Common myeloid progenitor, CD34-positive (primary cell): Measurements from ENCODE around the gene CAMK1D.

Experiments
- CTCF ChIA-PET: fragments of 350-600 bp; sonication (Branson Sonifier 250); formaldehyde crosslinking; loops from one replicate; lab custom pipeline; 2021; ENCODE audit warnings: antibody characterized with exemption; lab: Charles Lee
- POLR2A ChIA-PET: fragments of 350-600 bp; sonication (Branson Sonifier 250); formaldehyde crosslinking; loops from one replicate; lab custom pipeline; 2021; ENCODE audit warnings: antibody characterized with exemption; lab: Charles Lee
- DNase-seq, 3 donors: peaks; one replicate each; pipeline versions ENCODE4 v3.0.0 to v3.0.0-alpha.2; 2013
- H3K27ac ChIP-seq, 2 experiments: 1 replicate in 1 of 2; 2 replicates in 1 of 2; pipeline ENCODE4 v1.7.0; 2013; ENCODE audit warnings: inconsistent platforms in 2 of 2, low read length in 2 of 2, mild to moderate bottlenecking in 2 of 2, low read depth in 1 of 2, moderate library complexity in 1 of 2; ENCODE audit not compliant: severe bottlenecking in 2 of 2, insufficient read depth in 1 of 2, poor library complexity in 1 of 2
- H3K27me3 ChIP-seq, 5 experiments: replicated peaks in 2 of 5; 1 replicate in 3 of 5; 2 replicates in 2 of 5; pipeline versions ENCODE4 v1.6.1 to v1.7.0; 2013; ENCODE audit warnings: low read length in 4 of 5, mild to moderate bottlenecking in 2 of 5, moderate library complexity in 2 of 5, inconsistent platforms in 1 of 5; ENCODE audit not compliant: insufficient read depth in 5 of 5, control insufficient read depth in 4 of 5
- H3K36me3 ChIP-seq, 4 experiments: 1 replicate in 2 of 4; 2 replicates in 2 of 4; pipeline versions ENCODE4 v1.6.1 to v1.7.0; 2013; ENCODE audit warnings: low read length in 3 of 4, control low read depth in 1 of 4, mild to moderate bottlenecking in 1 of 4; ENCODE audit not compliant: control insufficient read depth in 4 of 4, insufficient read depth in 4 of 4
- H3K4me1 ChIP-seq, 4 experiments: 1 replicate in 3 of 4; 2 replicates in 1 of 4; pipeline versions ENCODE4 v1.6.1 to v1.7.1; 2013; ENCODE audit warnings: low read length in 3 of 4, mild to moderate bottlenecking in 3 of 4, control low read depth in 1 of 4, inconsistent platforms in 1 of 4, moderate library complexity in 1 of 4; ENCODE audit not compliant: control insufficient read depth in 4 of 4, insufficient read depth in 4 of 4; ENCODE audit errors: control extremely low read depth in 1 of 4
- H3K4me3 ChIP-seq, 7 experiments: 1 replicate in 4 of 7; 2 replicates in 3 of 7; pipeline versions ENCODE4 v1.5.1 to v1.7.0; 2013; ENCODE audit warnings: mild to moderate bottlenecking in 7 of 7, low read length in 6 of 7, moderate library complexity in 6 of 7, inconsistent platforms in 2 of 7, low read depth in 2 of 7, control low read depth in 1 of 7; ENCODE audit not compliant: insufficient read depth in 4 of 7, control insufficient read depth in 1 of 7; ENCODE audit errors: extremely low read depth in 1 of 7
- H3K9me3 ChIP-seq, 5 experiments: 1 replicate in 4 of 5; 2 replicates in 1 of 5; pipeline versions ENCODE4 v1.6.1 to v1.7.1; 2013; ENCODE audit warnings: low read length in 4 of 5, mild to moderate bottlenecking in 2 of 5, inconsistent platforms in 1 of 5, low read depth in 1 of 5, moderate library complexity in 1 of 5; ENCODE audit not compliant: control insufficient read depth in 4 of 5, insufficient read depth in 2 of 5; ENCODE audit errors: control extremely low read depth in 1 of 5
- WGBS: methylation state at CpG from one replicate; pipeline ENCODE4 v1.1.5; 2013; ENCODE audit not compliant: insufficient coverage; 5-methylcytosine and 5-hydroxymethylcytosine counted together

Gene CAMK1D

DNA sequence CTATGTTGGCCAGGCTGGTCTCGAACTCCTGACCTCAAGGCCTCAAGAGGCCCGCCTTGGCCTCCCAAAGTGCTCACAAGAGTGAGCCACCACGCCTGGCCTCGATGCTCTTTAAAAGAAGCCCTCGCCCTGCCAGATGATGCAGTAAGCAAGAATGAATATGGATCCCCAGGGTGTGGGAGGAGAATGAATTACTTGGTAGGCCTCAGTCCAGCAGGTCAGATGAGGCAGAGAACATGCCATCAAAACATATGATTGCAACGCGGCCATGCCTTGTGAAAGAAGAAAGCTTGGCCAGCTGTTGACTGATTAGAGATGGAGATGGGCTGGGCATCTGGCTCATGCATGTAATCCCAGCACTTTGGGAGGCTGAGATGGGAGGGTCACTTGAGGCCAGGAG lies 68.7 kb downstream of the CAMK1D start:
- H3K4me1 ChIP-seq, result peaks cover 7 to 50% (median 28%) of the 10 kb centered on the region in 4 experiments
- ChIA-PET POLR2A (interaction anchor here (0.9 kb wide), 1 partner anchor 36 kb away, joined by 3 read pairs; no protein-coding TSS in a partner anchor), CTCF (interaction anchor here (1.5 kb wide), 1 partner anchor 21 kb away, joined by 3 read pairs; no protein-coding TSS in a partner anchor)
- 100% methylated on average over 7 of the region's 7 CpGs for WGBS
- H3K4me3 ChIP-seq, result no peak overlapping the region
- H3K27ac ChIP-seq, result no peak overlapping the region
- DNase-seq, result peak in 1 of 3 donors; percentile 12
- no peaks in the 10 kb centered on the region for H3K9me3 ChIP-seq
- no peaks in the 10 kb centered on the region for H3K27me3 ChIP-seq
- H3K36me3 ChIP-seq, result no peaks in the 10 kb centered on the region

DNA sequence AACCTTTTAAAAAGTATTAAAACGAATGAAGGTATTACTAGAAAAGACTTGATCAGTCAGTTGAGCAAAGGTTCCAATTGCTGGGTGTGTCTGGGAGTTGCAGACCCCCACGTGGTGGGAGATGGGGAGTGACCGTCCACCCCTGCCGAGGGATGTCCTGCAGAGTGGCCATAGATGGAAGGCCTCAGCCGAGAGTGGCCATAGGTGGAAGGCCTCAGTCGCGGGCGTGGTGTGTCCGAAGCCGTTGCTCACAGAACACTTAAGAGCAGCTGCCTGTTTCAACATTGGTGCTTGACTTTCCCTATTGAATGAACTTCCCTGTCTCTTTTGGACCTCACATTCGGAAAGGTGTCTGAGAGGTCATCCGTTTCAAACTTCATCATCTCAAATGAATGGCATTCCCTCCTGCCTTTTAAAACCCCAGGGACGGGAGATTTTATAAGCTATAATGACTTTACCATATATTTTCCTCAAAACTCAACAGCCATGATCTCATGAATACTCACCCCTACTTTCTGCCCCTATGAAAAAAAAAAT lies 69.4 kb downstream of the CAMK1D start:
- H3K27me3 ChIP-seq, result no peaks in the 10 kb centered on the region
- DNase-seq, result no peak
- peak overlapping the region; percentile 40 to 63 for H3K27ac ChIP-seq
- H3K36me3 ChIP-seq, result no peaks in the 10 kb centered on the region
- 97% methylated on average over 12 of the region's 13 CpGs for WGBS
- ChIA-PET POLR2A (no interaction called here), CTCF (no interaction called here)
- H3K9me3 ChIP-seq, result no peaks in the 10 kb centered on the region
- peaks cover 7 to 50% (median 27%) of the 10 kb centered on the region in 4 experiments for H3K4me1 ChIP-seq
- H3K4me3 ChIP-seq, result peak overlapping the region in 1 of 7 experiments; percentile 33

DNA sequence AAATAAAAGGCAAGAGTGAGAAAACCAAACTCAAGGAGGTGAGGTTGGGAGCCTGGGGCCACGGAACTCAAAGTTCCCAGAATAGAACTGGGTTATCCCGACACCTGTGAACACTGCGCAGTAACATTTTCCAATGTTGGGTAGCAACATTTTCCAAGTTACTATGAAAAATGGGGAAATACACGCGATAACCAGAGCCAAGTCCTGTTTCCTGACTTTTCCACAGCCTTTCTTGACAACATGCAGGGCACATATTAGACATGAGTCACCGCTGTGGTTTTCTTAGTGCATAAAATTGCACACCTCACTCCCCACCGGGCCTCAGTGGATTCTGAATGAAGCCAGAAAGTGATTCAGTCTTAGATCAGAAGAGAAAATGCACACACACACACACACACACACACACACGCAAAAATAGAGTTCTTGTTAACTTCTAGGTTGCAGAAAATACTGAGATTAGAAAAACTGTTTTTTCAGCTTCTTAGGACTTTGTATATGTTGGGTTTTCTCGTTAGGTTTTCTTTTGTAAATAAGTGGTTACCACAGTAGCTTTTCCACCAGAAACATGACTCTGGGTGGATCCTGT lies 70.0 kb downstream of the CAMK1D start:
- CTCF ChIA-PET, result interaction anchor here (0.6 to 1.5 kb wide), 3 partner anchors 39 to 482 kb away, joined by 3 to 5 read pairs (median 4); no protein-coding TSS in a partner anchor
- H3K27ac ChIP-seq, result peak overlapping the region; percentile 40 to 63
- DNase-seq, result peak; percentile 79 to 96 (median 94)
- H3K4me3 ChIP-seq, result peak overlapping the region in 1 of 7 experiments; percentile 8
- peaks cover 7 to 50% (median 27%) of the 10 kb centered on the region in 4 experiments for H3K4me1 ChIP-seq
- 25% methylated on average over 4 of the region's 9 CpGs for WGBS
- H3K36me3 ChIP-seq, result no peaks in the 10 kb centered on the region
- no peaks in the 10 kb centered on the region for H3K27me3 ChIP-seq
- no peaks in the 10 kb centered on the region for H3K9me3 ChIP-seq
- POLR2A ChIA-PET, result interaction anchor here (0.7 kb wide), 1 partner anchor 293 kb away, joined by 3 read pairs; no protein-coding TSS in a partner anchor

GRCh38 chr10:12420530-12421120 lies 71.3 kb downstream of the CAMK1D start:
- no peak overlapping the region for H3K27ac ChIP-seq
- no peak overlapping the region for H3K4me3 ChIP-seq
- no peaks in the 10 kb centered on the region for H3K9me3 ChIP-seq
- CTCF ChIA-PET, result interaction anchor here (1.0 to 1.7 kb wide), 3 partner anchors 17 to 481 kb away, joined by 3 to 8 read pairs (median 5); no protein-coding TSS in a partner anchor
- POLR2A ChIA-PET, result no interaction called here
- H3K36me3 ChIP-seq, result peaks cover 0 to 4% (median 0%) of the 10 kb centered on the region in 4 experiments
- H3K4me1 ChIP-seq, result peaks cover 7 to 50% (median 27%) of the 10 kb centered on the region in 4 experiments
- WGBS, result 100% methylated on average over 5 of the region's 7 CpGs
- no peaks in the 10 kb centered on the region for H3K27me3 ChIP-seq
- DNase-seq, result no peak

DNA sequence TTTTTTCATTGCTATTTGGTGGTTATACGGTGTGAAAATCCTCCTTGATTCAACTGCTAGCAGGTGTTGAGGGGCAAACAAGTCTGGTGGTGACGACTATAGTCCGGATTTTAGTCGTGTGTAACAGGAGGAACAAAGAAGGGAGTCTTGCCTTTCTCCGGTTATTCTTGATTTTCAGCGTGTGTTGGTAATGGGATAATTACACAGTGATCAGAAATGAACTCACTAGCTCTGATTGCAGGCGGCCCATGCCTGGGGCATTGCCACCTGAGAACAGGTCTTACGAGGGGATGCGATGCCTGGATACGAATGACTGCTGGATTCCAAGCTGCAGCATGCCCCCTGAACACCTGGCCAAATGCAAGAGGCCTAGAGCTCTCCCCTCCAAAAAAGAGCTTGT lies 72.8 kb downstream of the CAMK1D start:
- DNase-seq, result no peak
- H3K4me3 ChIP-seq, result no peak overlapping the region
- CTCF ChIA-PET, result interaction anchor here (0.7 to 1.7 kb wide), 3 partner anchors 15 to 70 kb away, joined by 3 to 8 read pairs (median 3); no protein-coding TSS in a partner anchor
- no peaks in the 10 kb centered on the region for H3K9me3 ChIP-seq
- POLR2A ChIA-PET, result interaction anchor here (0.6 kb wide), 1 partner anchor 16 kb away, joined by 3 read pairs; no protein-coding TSS in a partner anchor
- no peaks in the 10 kb centered on the region for H3K27me3 ChIP-seq
- peaks cover 0 to 4% (median 0%) of the 10 kb centered on the region in 4 experiments for H3K36me3 ChIP-seq
- H3K4me1 ChIP-seq, result peaks cover 0 to 36% (median 18%) of the 10 kb centered on the region in 4 experiments
- over 99% methylated on average over 10 of the region's 10 CpGs for WGBS
- no peak overlapping the region for H3K27ac ChIP-seq

DNA sequence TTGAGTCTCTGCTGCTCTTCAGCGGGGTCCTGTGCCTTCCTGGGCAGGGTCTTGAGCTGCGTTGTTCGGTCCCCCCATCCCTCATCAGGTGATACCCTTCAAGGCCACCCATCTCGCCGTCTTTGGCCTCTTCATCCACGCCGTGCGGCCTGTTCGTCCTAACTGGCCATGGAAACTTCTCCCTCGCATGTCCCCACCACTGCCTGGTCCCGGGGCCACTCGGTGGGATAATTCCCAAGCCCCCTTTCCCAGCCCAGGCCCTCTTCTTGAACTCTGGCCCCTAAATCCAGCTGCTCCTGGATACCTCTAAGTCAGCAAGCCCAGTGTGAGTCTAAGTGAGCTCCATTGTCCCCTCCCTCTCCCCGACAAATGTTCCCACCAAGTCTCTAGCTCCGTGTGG lies 74.5 kb downstream of the CAMK1D start:
- WGBS, result 100% methylated on average over 14 of the region's 14 CpGs
- Histone ChIP-seq H3K27me3 (no peaks in the 10 kb centered on the region), H3K4me3 (no peak overlapping the region), H3K9me3 (no peaks in the 10 kb centered on the region), H3K36me3 (peaks cover 0 to 4% (median 0%) of the 10 kb centered on the region in 4 experiments), H3K4me1 (peaks cover 0 to 21% (median 14%) of the 10 kb centered on the region in 4 experiments), H3K27ac (no peak overlapping the region)
- DNase-seq, result no peak
- CTCF ChIA-PET, result no interaction called here
- POLR2A ChIA-PET, result no interaction called here
